PC-3 (cell line): ENCODE results near the gene GEN1. TPM values are rescaled to one million over a fixed set of nuclear protein-coding genes. Genes with fewer than 3 reads are reported as not detected.

Experiments used
- ATAC-seq: fragments of 200-7000 bp; cut with Tn5 transposase; 2 replicates; pipeline ENCODE4 v1.9.1; 2020; ENCODE audit warnings: mild to moderate bottlenecking, moderate library complexity
- BruUV-seq: library from RNA; stranded (reverse); fragments of 400-500 nt; replicated peaks from 2 replicates; lab custom pipeline; 2021; lab: Mats Ljungman, UMichigan
- CTCF ChIA-PET: fragments of 300-600 bp; sonication (Branson Sonifier 250); formaldehyde crosslinking; loops from one replicate; lab custom pipeline; 2022; ENCODE audit warnings: antibody characterized with exemption; lab: Charles Lee
- POLR2A ChIA-PET: fragments of 300-600 bp; sonication (Branson Sonifier 250); formaldehyde crosslinking; loops from one replicate; lab custom pipeline; 2022; ENCODE audit warnings: antibody characterized with exemption; ENCODE audit not compliant: unreplicated experiment; lab: Charles Lee
- DNase-seq: peaks from one replicate; pipeline ENCODE4 v3.0.0-alpha.2; 2015
- H2AFZ ChIP-seq: fragments of 300-600 bp; sonication (generic); 2 replicates; pipeline ENCODE4 v1.6.0; 2016; ENCODE audit warnings: antibody characterized with exemption, low read length
- H3F3A ChIP-seq: fragments of 300-600 bp; sonication (generic); one replicate; pipeline ENCODE4 v1.6.0; 2017; ENCODE audit warnings: antibody characterized with exemption, low read length, control low read depth, mild to moderate bottlenecking; ENCODE audit not compliant: unreplicated experiment
- H3K27ac ChIP-seq: fragments of 300-600 bp; sonication (generic); 2 replicates; pipeline ENCODE4 v1.5.1; 2016; ENCODE audit warnings: mild to moderate bottlenecking, low read length
- H3K27me3 ChIP-seq: fragments of 300-600 bp; sonication (generic); 2 replicates; pipeline ENCODE4 v1.6.1; 2016; ENCODE audit warnings: low read length, mixed read lengths
- H3K36me3 ChIP-seq: fragments of 300-600 bp; sonication (generic); 2 replicates; pipeline ENCODE4 v1.6.1; 2016; ENCODE audit warnings: low read depth, mixed run types, low read length, mixed read lengths
- H3K4me1 ChIP-seq: fragments of 300-600 bp; sonication (generic); 2 replicates; pipeline ENCODE4 v1.5.1; 2016; ENCODE audit warnings: low read length; ENCODE audit not compliant: insufficient read depth
- H3K4me2 ChIP-seq: fragments of 300-600 bp; sonication (generic); 2 replicates; pipeline ENCODE4 v1.6.0; 2016; ENCODE audit warnings: low read length
- H3K4me3 ChIP-seq: fragments of 300-600 bp; sonication (generic); 2 replicates; pipeline ENCODE4 v1.5.1; 2016; ENCODE audit warnings: mild to moderate bottlenecking, low read length, mixed read lengths
- H3K79me2 ChIP-seq: fragments of 300-600 bp; sonication (generic); 2 replicates; pipeline ENCODE4 v1.6.1; 2017; ENCODE audit warnings: low read length, mixed read lengths
- H3K9ac ChIP-seq: fragments of 300-600 bp; sonication (generic); 2 replicates; pipeline ENCODE4 v1.6.0; 2016; ENCODE audit warnings: mild to moderate bottlenecking, low read length
- H3K9me2 ChIP-seq: fragments of 300-600 bp; sonication (generic); replicated peaks from 2 replicates; pipeline ENCODE4 v1.6.1; 2016; ENCODE audit warnings: mixed run types, low read length, mixed read lengths
- H3K9me3 ChIP-seq: fragments of 300-600 bp; sonication (generic); 2 replicates; pipeline ENCODE4 v1.6.1; 2016; ENCODE audit warnings: low read length, mixed read lengths
- H4K20me1 ChIP-seq: fragments of 300-600 bp; sonication (generic); 2 replicates; pipeline ENCODE4 v1.6.1; 2016; ENCODE audit warnings: low read length, mixed read lengths
- EZH2 ChIP-seq: fragments of 300-600 bp; sonication (generic); IDR thresholded peaks from one replicate; pipeline ENCODE4 v1.6.1; 2017; ENCODE audit warnings: antibody characterized with exemption, mild to moderate bottlenecking, low read length; ENCODE audit not compliant: unreplicated experiment
- EZH2phosphoT487 ChIP-seq: fragments of 300-600 bp; sonication (generic); IDR thresholded peaks from 2 replicates; pipeline ENCODE4 v1.6.1; 2018; ENCODE audit warnings: mild to moderate bottlenecking, antibody characterized with exemption, low read length, borderline replicate concordance
- intact Hi-C: fragments of 100-400 bp; cut with micrococcal nuclease; formaldehyde crosslinking; loops from 2 replicates; pipeline ENCODE4 v1.9.0; 2023
- total RNA-seq: library from RNA; depleted of rRNA; stranded (reverse); fragments of >200 nt; gene quantifications from 2 replicates; pipeline ENCODE4 v1.2.3, GENCODE V29; 2014
- TF ChIP-seq, protein P1 (sequence below): fragments of 300-600 bp; sonication (generic); conservative IDR thresholded peaks from 2 replicates; pipeline ENCODE4 v1.5.1; 2017; ENCODE audit warnings: antibody characterized with exemption, low read depth, mild to moderate bottlenecking, low read length

The GEN1 gene
- total RNA-seq, 1 experiment from 2014 or later, result 21.4 TPM

DNA sequence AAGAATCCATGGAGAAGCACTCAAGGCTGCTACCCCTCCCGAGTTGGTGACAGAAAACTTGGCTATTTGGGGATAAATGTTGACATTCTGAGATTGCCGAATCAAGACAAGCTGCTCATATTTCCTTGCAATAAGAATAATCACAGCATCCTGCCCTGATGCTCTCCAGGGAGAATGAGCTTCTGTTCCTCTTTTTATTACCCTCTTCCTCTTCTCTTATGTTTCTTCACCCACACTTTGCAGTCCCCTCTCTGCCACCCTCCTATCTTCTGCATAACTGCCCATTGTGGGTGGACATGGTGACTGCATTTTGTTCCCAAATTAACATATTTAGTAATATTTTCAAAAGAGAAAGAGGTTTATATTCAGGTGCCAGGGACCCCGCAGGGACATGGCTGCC lies 50.4 kb downstream of the GEN1 start:
- H3F3A ChIP-seq, result no peaks in the 10 kb centered on the region
- intact Hi-C loops, result no loop called here
- ATAC-seq (no peak), DNase-seq (no peak)
- no peaks in the 10 kb centered on the region for H3K79me2 ChIP-seq
- BruUV-seq, result no TSS peak
- no peak for TF ChIP-seq EZH2phosphoT487
- TF ChIP-seq EZH2, result no peak
- TF ChIP-seq, protein P1, sequence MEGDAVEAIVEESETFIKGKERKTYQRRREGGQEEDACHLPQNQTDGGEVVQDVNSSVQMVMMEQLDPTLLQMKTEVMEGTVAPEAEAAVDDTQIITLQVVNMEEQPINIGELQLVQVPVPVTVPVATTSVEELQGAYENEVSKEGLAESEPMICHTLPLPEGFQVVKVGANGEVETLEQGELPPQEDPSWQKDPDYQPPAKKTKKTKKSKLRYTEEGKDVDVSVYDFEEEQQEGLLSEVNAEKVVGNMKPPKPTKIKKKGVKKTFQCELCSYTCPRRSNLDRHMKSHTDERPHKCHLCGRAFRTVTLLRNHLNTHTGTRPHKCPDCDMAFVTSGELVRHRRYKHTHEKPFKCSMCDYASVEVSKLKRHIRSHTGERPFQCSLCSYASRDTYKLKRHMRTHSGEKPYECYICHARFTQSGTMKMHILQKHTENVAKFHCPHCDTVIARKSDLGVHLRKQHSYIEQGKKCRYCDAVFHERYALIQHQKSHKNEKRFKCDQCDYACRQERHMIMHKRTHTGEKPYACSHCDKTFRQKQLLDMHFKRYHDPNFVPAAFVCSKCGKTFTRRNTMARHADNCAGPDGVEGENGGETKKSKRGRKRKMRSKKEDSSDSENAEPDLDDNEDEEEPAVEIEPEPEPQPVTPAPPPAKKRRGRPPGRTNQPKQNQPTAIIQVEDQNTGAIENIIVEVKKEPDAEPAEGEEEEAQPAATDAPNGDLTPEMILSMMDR, result no peak
- no peak overlapping the region for H3K4me2 ChIP-seq
- H3K27ac ChIP-seq, result no peak overlapping the region
- no peaks in the 10 kb centered on the region for H3K4me1 ChIP-seq
- no peak overlapping the region for H3K4me3 ChIP-seq
- no peak overlapping the region for H3K9ac ChIP-seq
- no peaks in the 10 kb centered on the region for H3K9me2 ChIP-seq
- no peaks in the 10 kb centered on the region for H3K36me3 ChIP-seq
- H3K27me3 ChIP-seq, result peaks cover 46% of the 10 kb centered on the region
- CTCF ChIA-PET, result no interaction called here
- H3K9me3 ChIP-seq, result no peaks in the 10 kb centered on the region
- H4K20me1 ChIP-seq, result no peaks in the 10 kb centered on the region
- POLR2A ChIA-PET, result no interaction called here
- no peak overlapping the region for H2AFZ ChIP-seq

DNA sequence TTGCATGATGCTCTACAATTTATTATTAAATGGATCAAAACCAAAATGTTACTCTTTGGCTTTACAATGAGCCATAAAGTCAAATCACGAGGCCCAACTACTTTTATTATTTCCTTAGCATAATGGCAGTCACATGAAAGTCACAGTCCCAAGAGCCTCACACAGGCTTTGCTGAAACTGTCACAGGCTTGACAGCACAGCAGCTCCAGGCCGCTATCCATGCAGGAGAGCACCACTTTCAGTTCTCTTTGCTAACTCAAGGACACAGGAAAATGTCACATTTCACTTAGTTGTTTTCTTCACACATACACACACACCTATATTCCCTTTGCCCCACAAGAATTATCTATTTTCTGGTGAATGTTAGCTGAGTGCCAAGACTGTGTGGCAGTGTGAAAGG lies 51.2 kb downstream of the GEN1 start:
- Histone ChIP-seq H3K9me3 (no peaks in the 10 kb centered on the region), H3K27ac (no peak overlapping the region), H3K9ac (no peak overlapping the region), H3K4me3 (no peak overlapping the region), H3K9me2 (no peaks in the 10 kb centered on the region), H3K27me3 (peaks cover 42% of the 10 kb centered on the region), H3K4me1 (no peaks in the 10 kb centered on the region), H3K79me2 (no peaks in the 10 kb centered on the region), H4K20me1 (no peaks in the 10 kb centered on the region), H3K4me2 (no peak overlapping the region), H3F3A (no peaks in the 10 kb centered on the region), H2AFZ (no peak overlapping the region), H3K36me3 (no peaks in the 10 kb centered on the region)
- CTCF ChIA-PET, result no interaction called here
- POLR2A ChIA-PET, result no interaction called here
- no TSS peak for BruUV-seq
- DNase-seq (no peak), ATAC-seq (no peak)
- TF ChIP-seq EZH2 (no peak), EZH2phosphoT487 (no peak)
- TF ChIP-seq, protein P1, result no peak
- intact Hi-C loops, result no loop called here

DNA sequence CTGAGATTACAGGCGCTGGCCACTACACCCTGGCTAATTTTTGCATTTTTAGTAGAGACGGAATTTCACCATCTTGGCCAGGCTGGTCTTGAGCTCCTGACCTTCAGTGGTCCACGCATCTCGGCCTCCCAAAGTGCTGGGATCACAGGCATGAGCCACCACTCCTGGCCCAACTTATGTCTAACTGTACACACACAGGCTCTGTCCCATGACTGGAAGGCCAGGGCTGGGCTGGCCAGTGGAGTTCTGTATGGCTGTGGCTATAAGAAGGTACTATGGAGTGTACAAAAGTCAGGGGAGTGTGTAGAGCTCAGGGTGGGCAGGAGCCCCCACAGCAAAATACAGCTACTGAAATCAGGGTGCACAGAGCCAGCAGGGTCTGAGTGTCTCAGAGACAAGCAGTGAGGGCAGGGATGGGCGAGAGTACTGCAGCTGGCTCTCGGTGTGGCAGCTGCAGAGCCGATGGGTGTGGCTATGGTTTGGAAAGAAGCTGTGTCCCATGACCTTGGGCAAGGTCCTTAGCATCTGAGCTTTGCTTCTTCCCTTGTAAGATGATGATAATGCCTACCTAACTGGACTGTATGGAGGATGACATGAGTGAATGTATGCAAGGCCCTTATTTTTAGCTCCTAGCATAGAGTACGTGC lies 51.9 kb downstream of the GEN1 start:
- no peak for TF ChIP-seq EZH2
- TF ChIP-seq, protein P1, result no peak
- TF ChIP-seq EZH2phosphoT487, result no peak

More for the DNA sequence above, 51.9 kb downstream of the GEN1 start:
- no peaks in the 10 kb centered on the region for H3F3A ChIP-seq
- no peak for DNase-seq
- no peaks in the 10 kb centered on the region for H3K9me2 ChIP-seq
- no peaks in the 10 kb centered on the region for H3K9me3 ChIP-seq
- H3K27ac ChIP-seq, result no peak overlapping the region
- ChIA-PET CTCF (no interaction called here), POLR2A (no interaction called here)
- no peak overlapping the region for H2AFZ ChIP-seq
- H3K4me2 ChIP-seq, result no peak overlapping the region
- H3K79me2 ChIP-seq, result no peaks in the 10 kb centered on the region
- H3K4me3 ChIP-seq, result no peak overlapping the region
- BruUV-seq, result no TSS peak
- H3K27me3 ChIP-seq, result peaks cover 36% of the 10 kb centered on the region
- H3K9ac ChIP-seq, result no peak overlapping the region
- H3K4me1 ChIP-seq, result no peaks in the 10 kb centered on the region
- intact Hi-C loops, result no loop called here
- no peaks in the 10 kb centered on the region for H4K20me1 ChIP-seq
- no peak for ATAC-seq
- no peaks in the 10 kb centered on the region for H3K36me3 ChIP-seq
